Activated CD4-positive, alpha-beta memory T cell treated with anti-CD3 and anti-CD28 coated beads for 36 hours (primary cell): ENCODE results near the gene FRY. TPM values are rescaled to one million over a fixed set of nuclear protein-coding genes. Genes with fewer than 3 reads are reported as not detected.

ENCODE experiments used
- CTCF ChIA-PET: fragments of 350-600 bp; sonication (Branson Sonifier 250); formaldehyde crosslinking; loops from one replicate; lab custom pipeline; 2021; ENCODE audit warnings: antibody characterized with exemption, inconsistent platforms; lab: Charles Lee
- POLR2A ChIA-PET: fragments of 350-600 bp; sonication (Branson Sonifier 250); formaldehyde crosslinking; loops from one replicate; lab custom pipeline; 2021; ENCODE audit warnings: antibody characterized with exemption; lab: Charles Lee
- DNase-seq: peaks from one replicate; pipeline ENCODE4 v3.0.0-alpha.2; 2020
- H3K27ac Mint-ChIP-seq: one replicate; pipeline ENCODE4 v1.8.0; 2021; ENCODE audit warnings: mixed read lengths
- H3K27me3 Mint-ChIP-seq: one replicate; pipeline ENCODE4 v1.8.0; 2021; ENCODE audit warnings: mixed read lengths
- H3K36me3 Mint-ChIP-seq: one replicate; pipeline ENCODE4 v1.8.0; 2021; ENCODE audit warnings: mixed read lengths
- H3K4me1 Mint-ChIP-seq: one replicate; pipeline ENCODE4 v1.8.0; 2021; ENCODE audit warnings: low read depth, mixed read lengths
- H3K4me3 Mint-ChIP-seq: one replicate; pipeline ENCODE4 v1.8.0; 2021; ENCODE audit warnings: mild to moderate bottlenecking, mixed read lengths
- H3K9me3 Mint-ChIP-seq: one replicate; pipeline ENCODE4 v1.8.0; 2021; ENCODE audit warnings: mixed read lengths
- intact Hi-C: fragments of 100-400 bp; cut with micrococcal nuclease; formaldehyde crosslinking; loops from one replicate; pipeline ENCODE4 v1.15.1; 2023
- total RNA-seq, 2 experiments: library from RNA; stranded (reverse); gene quantifications; one replicate each; pipeline ENCODE4 v1.2.3, GENCODE V29; 2021

FRY gene
- total RNA-seq, 2 experiments from 2014 or later: 4.4 to 5.3 TPM

DNA sequence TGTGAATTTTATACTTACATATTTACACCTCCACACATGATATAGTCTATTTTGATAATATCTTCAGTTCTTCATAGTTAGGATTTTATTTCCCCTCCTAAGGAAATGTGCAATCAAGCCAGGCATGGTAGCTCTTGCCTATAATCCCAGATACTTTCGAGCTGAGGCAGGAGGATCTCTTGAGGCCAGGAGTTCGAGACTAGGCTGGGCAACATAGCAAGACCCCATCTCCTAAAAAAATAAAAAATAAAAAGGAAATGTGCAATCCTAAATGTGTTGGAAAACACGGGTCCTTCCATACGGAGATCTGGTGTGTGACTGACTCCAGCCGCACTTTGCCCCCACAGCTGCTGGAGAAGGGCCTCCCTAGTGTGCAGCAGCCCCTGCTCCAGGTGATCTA is 212.1 kb downstream of the FRY start:
- H3K9me3 Mint-ChIP-seq: no peaks in the 10 kb centered on the region
- intact Hi-C loops: no loop called here
- no peaks in the 10 kb centered on the region for H3K27me3 Mint-ChIP-seq
- POLR2A ChIA-PET: no interaction called here
- H3K36me3 Mint-ChIP-seq: no peaks in the 10 kb centered on the region
- H3K4me3 Mint-ChIP-seq: no peak overlapping the region
- H3K4me1 Mint-ChIP-seq: no peaks in the 10 kb centered on the region
- CTCF ChIA-PET: interaction anchor here (0.9 to 1.2 kb wide), 2 partner anchors 16 to 338 kb away, joined by 3 to 4 read pairs; no protein-coding TSS in a partner anchor
- DNase-seq: no peak
- H3K27ac Mint-ChIP-seq: no peak overlapping the region

DNA sequence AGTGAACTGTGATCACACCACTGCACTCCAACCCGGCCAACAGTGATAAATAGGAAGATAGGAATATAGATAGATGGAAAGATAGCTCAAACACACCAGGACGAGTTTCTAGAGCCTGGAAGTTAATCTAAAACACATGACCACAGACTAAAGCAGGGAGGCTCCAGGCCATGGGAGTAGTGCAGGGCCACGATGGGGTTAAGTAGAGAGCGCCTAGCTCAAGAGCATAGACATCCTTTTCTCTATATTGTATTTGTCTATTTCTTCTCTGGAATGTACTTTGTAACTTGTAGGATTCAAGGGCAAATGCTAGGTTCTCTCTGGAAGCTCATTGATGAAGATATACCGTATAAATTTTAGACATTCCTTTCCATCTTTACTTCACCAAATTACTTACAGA is 214.0 kb downstream of the FRY start:
- DNase-seq: no peak
- no peaks in the 10 kb centered on the region for H3K9me3 Mint-ChIP-seq
- intact Hi-C loops: no loop called here
- H3K4me1 Mint-ChIP-seq: no peaks in the 10 kb centered on the region
- peaks cover 2% of the 10 kb centered on the region for H3K36me3 Mint-ChIP-seq
- CTCF ChIA-PET: interaction anchor here (1.0 to 3.2 kb wide), 13 partner anchors 9 to 396 kb away, joined by 3 to 27 read pairs (median 5); partner anchors contain the start of genes BRCA2 and ZAR1L
- POLR2A ChIA-PET: no interaction called here
- no peaks in the 10 kb centered on the region for H3K27me3 Mint-ChIP-seq
- H3K4me3 Mint-ChIP-seq: no peak overlapping the region
- H3K27ac Mint-ChIP-seq: no peak overlapping the region

- no peaks in the 10 kb centered on the region for H3K4me1 Mint-ChIP-seq
- no peak overlapping the region for H3K4me3 Mint-ChIP-seq
- intact Hi-C loops: loop anchor here (1.0 kb wide), 1 partner anchor 64 kb away; no protein-coding TSS in a partner anchor
- no peak overlapping the region for H3K27ac Mint-ChIP-seq
- H3K9me3 Mint-ChIP-seq: no peaks in the 10 kb centered on the region
- no peaks in the 10 kb centered on the region for H3K27me3 Mint-ChIP-seq
- ChIA-PET CTCF (interaction anchor here (0.8 to 3.2 kb wide), 21 partner anchors 9 to 395 kb away, joined by 3 to 27 read pairs (median 4); partner anchors contain the start of genes BRCA2 and ZAR1L), POLR2A (no interaction called here)
- peaks cover 2% of the 10 kb centered on the region for H3K36me3 Mint-ChIP-seq
- DNase-seq: peak; percentile 61
Measured at GRCh38 chr13:32246468-32246867, 214.9 kb downstream of the FRY start.

GRCh38 chr13:32247887-32248286 is 216.3 kb downstream of the FRY start:
- H3K36me3 Mint-ChIP-seq: peaks cover 2% of the 10 kb centered on the region

GRCh38 chr13:32248801-32249200 is 217.2 kb downstream of the FRY start:
- Mint-ChIP-seq H3K4me3 (no peak overlapping the region), H3K27ac (no peak overlapping the region), H3K4me1 (no peaks in the 10 kb centered on the region), H3K36me3 (peaks cover 2% of the 10 kb centered on the region), H3K9me3 (no peaks in the 10 kb centered on the region), H3K27me3 (no peaks in the 10 kb centered on the region)
- DNase-seq: no peak
- intact Hi-C loops: no loop called here
- ChIA-PET POLR2A (no interaction called here), CTCF (interaction anchor here (0.6 kb wide), 1 partner anchor 730 kb away, joined by 3 read pairs; no protein-coding TSS in a partner anchor)

More at GRCh38 chr13:32247887-32248286, 216.3 kb downstream of the FRY start:
- ChIA-PET POLR2A (no interaction called here), CTCF (interaction anchor here (0.9 to 3.2 kb wide), 11 partner anchors 12 to 333 kb away, joined by 3 to 27 read pairs (median 5); partner anchors contain the start of genes BRCA2 and ZAR1L)
- DNase-seq: no peak
- H3K27ac Mint-ChIP-seq: no peak overlapping the region
- H3K4me1 Mint-ChIP-seq: no peaks in the 10 kb centered on the region
- H3K27me3 Mint-ChIP-seq: no peaks in the 10 kb centered on the region
- intact Hi-C loops: no loop called here
- H3K4me3 Mint-ChIP-seq: no peak overlapping the region
- H3K9me3 Mint-ChIP-seq: no peaks in the 10 kb centered on the region

DNA sequence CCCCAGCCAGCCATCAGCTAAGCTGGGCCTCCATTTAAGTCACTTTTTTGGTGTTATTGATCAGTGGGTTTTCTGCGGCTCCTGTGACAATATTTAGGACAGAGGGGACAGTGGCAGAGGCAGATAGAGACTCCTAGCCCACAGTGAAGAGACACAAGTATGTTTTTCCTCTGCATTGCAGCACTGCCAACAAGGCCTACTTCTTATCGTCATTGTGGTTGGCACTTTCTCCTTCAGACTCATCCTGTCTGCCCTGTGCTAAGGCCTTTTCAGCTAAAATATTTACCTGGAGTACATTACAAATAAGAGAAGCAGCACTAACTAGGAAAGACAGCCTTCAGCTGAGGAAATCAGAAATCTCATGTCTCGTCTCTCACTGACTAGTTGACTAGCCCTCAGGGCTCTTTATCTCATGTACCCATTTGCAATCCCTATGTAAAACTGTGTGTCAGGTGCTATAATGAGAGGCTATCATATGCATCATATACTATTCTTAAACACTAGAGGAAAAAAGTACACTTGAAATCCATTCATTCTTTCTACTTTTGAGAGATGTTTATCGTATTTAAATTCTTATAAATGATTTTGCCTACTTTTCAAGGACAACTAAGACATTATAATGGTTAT is 221.4 kb downstream of the FRY start:
- intact Hi-C loops: no loop called here
- H3K36me3 Mint-ChIP-seq: peaks cover 2% of the 10 kb centered on the region
- no peaks in the 10 kb centered on the region for H3K4me1 Mint-ChIP-seq
- no peak for DNase-seq
- H3K4me3 Mint-ChIP-seq: no peak overlapping the region
- CTCF ChIA-PET: interaction anchor here (0.9 kb wide), 1 partner anchor 9 kb away, joined by 3 read pairs; no protein-coding TSS in a partner anchor
- no peaks in the 10 kb centered on the region for H3K9me3 Mint-ChIP-seq
- H3K27me3 Mint-ChIP-seq: no peaks in the 10 kb centered on the region
- H3K27ac Mint-ChIP-seq: no peak overlapping the region
- POLR2A ChIA-PET: no interaction called here

DNA sequence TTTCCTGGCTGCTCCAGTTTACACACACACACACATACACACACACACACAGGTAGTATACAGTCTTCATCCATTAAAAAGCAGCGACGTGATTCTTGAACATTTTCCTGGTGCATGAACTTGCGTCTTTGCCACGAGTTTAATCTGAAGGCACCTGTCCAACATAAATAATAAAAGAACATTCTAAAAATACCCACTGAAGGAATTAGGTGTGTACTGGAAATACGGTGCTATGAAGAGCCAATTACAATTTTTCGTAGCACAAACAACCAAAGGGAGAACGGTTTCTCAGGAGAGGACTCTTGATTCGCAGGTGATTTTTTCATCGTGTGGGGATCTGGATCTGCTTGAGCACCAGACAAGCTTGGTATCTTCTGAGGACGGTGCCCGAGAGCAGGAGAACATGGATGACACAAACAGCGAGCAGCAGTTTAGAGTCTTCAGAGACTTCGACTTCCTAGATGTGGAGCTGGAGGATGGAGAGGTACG is 222.4 kb downstream of the FRY start:
- H3K27ac Mint-ChIP-seq: no peak overlapping the region
- CTCF ChIA-PET: no interaction called here
- intact Hi-C loops: no loop called here
- DNase-seq: no peak
- H3K4me1 Mint-ChIP-seq: no peaks in the 10 kb centered on the region
- no peaks in the 10 kb centered on the region for H3K9me3 Mint-ChIP-seq
- no peak overlapping the region for H3K4me3 Mint-ChIP-seq
- H3K27me3 Mint-ChIP-seq: no peaks in the 10 kb centered on the region
- peaks cover 2% of the 10 kb centered on the region for H3K36me3 Mint-ChIP-seq
- POLR2A ChIA-PET: no interaction called here

- Mint-ChIP-seq H3K27me3 (no peaks in the 10 kb centered on the region), H3K9me3 (no peaks in the 10 kb centered on the region), H3K4me1 (no peaks in the 10 kb centered on the region), H3K4me3 (no peak overlapping the region), H3K27ac (no peak overlapping the region), H3K36me3 (peaks cover 2% of the 10 kb centered on the region)
- ChIA-PET POLR2A (no interaction called here), CTCF (interaction anchor here (1.6 kb wide), 1 partner anchor 8 kb away, joined by 10 read pairs; no protein-coding TSS in a partner anchor)
- intact Hi-C loops: no loop called here
- no peak for DNase-seq
Measured at GRCh38 chr13:32254416-32254815, 222.8 kb downstream of the FRY start.

DNA sequence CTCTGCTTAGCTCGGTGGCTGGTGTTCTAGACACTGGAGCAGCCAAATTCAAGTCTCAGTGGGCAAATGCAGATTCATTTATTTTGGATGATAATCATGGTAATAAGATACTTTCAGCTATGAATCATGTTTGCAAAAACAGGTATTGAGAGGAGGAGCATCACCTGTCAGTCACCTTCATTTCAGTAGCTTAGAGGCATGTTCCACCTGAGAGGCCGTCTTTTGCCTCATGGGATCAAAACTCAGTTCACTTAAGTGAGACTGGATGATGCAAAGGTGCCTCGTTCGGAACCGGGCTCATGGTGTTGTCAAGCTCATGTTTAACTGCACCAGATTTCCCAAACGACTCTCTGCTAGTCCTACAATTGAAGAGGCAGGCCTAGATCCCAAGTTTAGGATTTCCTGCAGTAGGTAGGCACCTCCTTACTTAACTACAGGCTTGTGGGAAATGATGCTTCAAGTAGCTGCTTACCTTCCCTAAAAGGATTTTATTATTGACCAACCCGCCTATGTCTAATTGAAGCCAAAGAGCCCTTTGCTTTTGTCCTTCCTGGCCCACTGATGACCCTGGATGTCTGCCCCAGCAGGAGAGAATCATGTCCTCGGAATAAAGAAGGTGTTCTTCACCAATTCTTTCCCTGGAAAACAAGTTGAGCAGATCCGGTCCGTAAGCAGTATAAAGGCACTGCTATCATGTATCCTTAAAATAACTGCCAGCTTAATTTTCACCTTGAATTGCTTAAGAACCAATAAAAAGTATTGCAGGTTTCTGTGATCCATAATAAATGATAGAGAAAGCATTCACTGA is 223.5 kb downstream of the FRY start:
- POLR2A ChIA-PET: no interaction called here
- Mint-ChIP-seq H3K27me3 (no peaks in the 10 kb centered on the region), H3K27ac (no peak overlapping the region), H3K4me3 (no peak overlapping the region), H3K36me3 (no peaks in the 10 kb centered on the region), H3K4me1 (no peaks in the 10 kb centered on the region), H3K9me3 (no peaks in the 10 kb centered on the region)
- intact Hi-C loops: no loop called here
- CTCF ChIA-PET: interaction anchor here (1.6 kb wide), 1 partner anchor 9 kb away, joined by 10 read pairs; no protein-coding TSS in a partner anchor
- no peak for DNase-seq

DNA sequence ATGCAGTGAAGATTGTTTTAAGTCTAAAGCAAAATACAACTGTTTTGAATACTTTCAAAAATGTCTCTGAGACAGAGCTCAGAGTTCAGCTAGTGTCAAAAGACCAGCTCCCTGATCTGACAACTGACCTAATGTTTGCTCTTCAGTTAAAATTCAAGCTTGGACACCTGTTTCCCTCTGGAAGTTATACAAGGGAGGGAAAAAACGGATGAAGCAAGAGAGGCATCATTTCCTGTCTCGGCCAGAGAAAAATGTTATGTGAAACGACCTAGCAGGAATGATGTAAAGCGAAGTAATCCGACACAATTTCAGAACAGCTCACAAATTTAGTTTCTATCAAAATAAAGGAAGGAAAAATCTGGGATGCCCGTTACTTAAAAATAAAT is 224.1 kb downstream of the FRY start:
- Mint-ChIP-seq H3K4me1 (no peaks in the 10 kb centered on the region), H3K9me3 (no peaks in the 10 kb centered on the region), H3K27me3 (no peaks in the 10 kb centered on the region), H3K27ac (no peak overlapping the region), H3K4me3 (no peak overlapping the region), H3K36me3 (no peaks in the 10 kb centered on the region)
- ChIA-PET CTCF (interaction anchor here (1.6 kb wide), 1 partner anchor 9 kb away, joined by 10 read pairs; no protein-coding TSS in a partner anchor), POLR2A (no interaction called here)
- intact Hi-C loops: no loop called here
- DNase-seq: no peak

- Mint-ChIP-seq H3K36me3 (no peaks in the 10 kb centered on the region), H3K27me3 (no peaks in the 10 kb centered on the region), H3K4me1 (no peaks in the 10 kb centered on the region), H3K4me3 (no peak overlapping the region), H3K9me3 (no peaks in the 10 kb centered on the region), H3K27ac (no peak overlapping the region)
- no peak for DNase-seq
- ChIA-PET POLR2A (interaction anchor here (0.6 kb wide), 1 partner anchor 25 kb away, joined by 3 read pairs; no protein-coding TSS in a partner anchor), CTCF (no interaction called here)
- intact Hi-C loops: no loop called here
Measured at GRCh38 chr13:32256243-32256642, 224.7 kb downstream of the FRY start.

DNA sequence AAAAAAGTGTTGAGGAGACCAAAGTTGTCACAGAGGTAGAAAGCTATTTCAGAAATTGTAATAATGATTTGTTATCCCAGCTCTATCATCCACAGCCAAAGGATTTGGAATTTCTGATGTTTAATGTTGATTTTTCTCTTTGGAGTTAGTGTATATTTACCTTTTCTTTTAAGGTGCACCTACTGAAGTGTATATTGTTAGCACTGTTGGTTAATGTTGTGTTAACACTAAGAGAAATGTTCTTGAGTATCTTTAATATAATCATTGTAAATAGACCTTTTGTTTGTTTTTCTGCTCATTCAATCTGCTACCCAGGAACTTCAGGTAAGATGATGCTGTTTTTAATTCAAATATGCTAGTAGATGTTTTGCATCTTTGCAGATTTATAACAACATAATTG is 226.1 kb downstream of the FRY start:
- Mint-ChIP-seq H3K4me1 (no peaks in the 10 kb centered on the region), H3K36me3 (no peaks in the 10 kb centered on the region), H3K27ac (no peak overlapping the region), H3K27me3 (no peaks in the 10 kb centered on the region), H3K9me3 (no peaks in the 10 kb centered on the region), H3K4me3 (no peak overlapping the region)
- intact Hi-C loops: no loop called here
- CTCF ChIA-PET: no interaction called here
- POLR2A ChIA-PET: no interaction called here
- DNase-seq: no peak
